Gastroesophageal sphincter (tissue), 3 donors: ENCODE results near the gene TOMM34.

ENCODE experiments used
- POLR2A ChIP-seq, 2 donors: fragments of 450-650 bp; IDR thresholded peaks; one replicate each; pipeline ENCODE4 v1.6.1; 2017; ENCODE audit warnings: antibody characterized with exemption in 2 of 2, mild to moderate bottlenecking in 2 of 2, moderate library complexity in 1 of 2
- POLR2AphosphoS5 ChIP-seq: sonication (generic); formaldehyde crosslinking; IDR thresholded peaks from one replicate; pipeline ENCODE4 v1.6.1; 2017; ENCODE audit warnings: antibody characterized with exemption
- TF ChIP-seq, protein P1 (sequence below), 4 experiments: fragments of 200-600 bp in 2 of 4; fragments of 450-650 bp in 2 of 4; sonication (generic) in 1 of 4; IDR thresholded peaks; one replicate each; pipeline ENCODE4 v1.5.1; 2017 to 2019; ENCODE audit warnings: antibody characterized with exemption in 4 of 4, mild to moderate bottlenecking in 2 of 4, moderate library complexity in 2 of 4

- no peak for TF ChIP-seq POLR2AphosphoS5
- TF ChIP-seq, protein P1, sequence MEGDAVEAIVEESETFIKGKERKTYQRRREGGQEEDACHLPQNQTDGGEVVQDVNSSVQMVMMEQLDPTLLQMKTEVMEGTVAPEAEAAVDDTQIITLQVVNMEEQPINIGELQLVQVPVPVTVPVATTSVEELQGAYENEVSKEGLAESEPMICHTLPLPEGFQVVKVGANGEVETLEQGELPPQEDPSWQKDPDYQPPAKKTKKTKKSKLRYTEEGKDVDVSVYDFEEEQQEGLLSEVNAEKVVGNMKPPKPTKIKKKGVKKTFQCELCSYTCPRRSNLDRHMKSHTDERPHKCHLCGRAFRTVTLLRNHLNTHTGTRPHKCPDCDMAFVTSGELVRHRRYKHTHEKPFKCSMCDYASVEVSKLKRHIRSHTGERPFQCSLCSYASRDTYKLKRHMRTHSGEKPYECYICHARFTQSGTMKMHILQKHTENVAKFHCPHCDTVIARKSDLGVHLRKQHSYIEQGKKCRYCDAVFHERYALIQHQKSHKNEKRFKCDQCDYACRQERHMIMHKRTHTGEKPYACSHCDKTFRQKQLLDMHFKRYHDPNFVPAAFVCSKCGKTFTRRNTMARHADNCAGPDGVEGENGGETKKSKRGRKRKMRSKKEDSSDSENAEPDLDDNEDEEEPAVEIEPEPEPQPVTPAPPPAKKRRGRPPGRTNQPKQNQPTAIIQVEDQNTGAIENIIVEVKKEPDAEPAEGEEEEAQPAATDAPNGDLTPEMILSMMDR (IDR thresholded peaks at IDR 0.05) = no peak
- no peak for TF ChIP-seq POLR2A (IDR thresholded peaks at IDR 0.05)
Observed at GRCh38 chr20:44948513-44948912, 11.7 kb downstream of the TOMM34 start.
